ENCODE results near the gene USH1C.

DNA sequence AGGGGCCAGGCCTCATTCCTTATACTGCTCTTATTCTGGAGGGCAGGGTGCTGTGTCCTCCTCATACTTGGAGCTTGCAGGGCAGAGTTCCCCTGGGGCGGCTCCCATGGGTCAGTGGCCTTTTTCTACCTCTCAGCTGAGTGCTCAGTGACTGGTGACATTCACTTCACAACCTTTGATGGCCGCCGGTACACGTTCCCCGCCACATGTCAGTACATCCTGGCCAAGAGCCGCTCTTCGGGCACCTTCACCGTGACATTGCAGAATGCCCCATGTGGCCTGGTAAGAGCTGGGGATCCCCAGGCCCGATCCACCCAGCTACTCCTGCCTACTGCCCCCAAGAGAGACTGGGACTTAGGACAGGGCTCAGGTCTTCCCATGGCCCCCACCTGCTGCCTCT lies 17.3 kb upstream of the USH1C start:
- TF ChIP-seq, protein P1, sequence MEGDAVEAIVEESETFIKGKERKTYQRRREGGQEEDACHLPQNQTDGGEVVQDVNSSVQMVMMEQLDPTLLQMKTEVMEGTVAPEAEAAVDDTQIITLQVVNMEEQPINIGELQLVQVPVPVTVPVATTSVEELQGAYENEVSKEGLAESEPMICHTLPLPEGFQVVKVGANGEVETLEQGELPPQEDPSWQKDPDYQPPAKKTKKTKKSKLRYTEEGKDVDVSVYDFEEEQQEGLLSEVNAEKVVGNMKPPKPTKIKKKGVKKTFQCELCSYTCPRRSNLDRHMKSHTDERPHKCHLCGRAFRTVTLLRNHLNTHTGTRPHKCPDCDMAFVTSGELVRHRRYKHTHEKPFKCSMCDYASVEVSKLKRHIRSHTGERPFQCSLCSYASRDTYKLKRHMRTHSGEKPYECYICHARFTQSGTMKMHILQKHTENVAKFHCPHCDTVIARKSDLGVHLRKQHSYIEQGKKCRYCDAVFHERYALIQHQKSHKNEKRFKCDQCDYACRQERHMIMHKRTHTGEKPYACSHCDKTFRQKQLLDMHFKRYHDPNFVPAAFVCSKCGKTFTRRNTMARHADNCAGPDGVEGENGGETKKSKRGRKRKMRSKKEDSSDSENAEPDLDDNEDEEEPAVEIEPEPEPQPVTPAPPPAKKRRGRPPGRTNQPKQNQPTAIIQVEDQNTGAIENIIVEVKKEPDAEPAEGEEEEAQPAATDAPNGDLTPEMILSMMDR (IDR thresholded peaks at IDR 0.05): no peak
- TF ChIP-seq POLR2A (IDR thresholded peaks at IDR 0.05): no peak

Data from testis (tissue), 2 donors.